NB4 (cell line): Measurements from ENCODE around the gene TMEM63B.

Source experiments
- CTCF ChIP-seq: IDR thresholded peaks from one replicate; pipeline ENCODE4 v1.5.1; 2012; ENCODE audit warnings: low read depth, low read length
- POLR2A ChIP-seq: IDR thresholded peaks from 2 replicates; pipeline ENCODE4 v1.6.1; 2011; ENCODE audit warnings: mild to moderate bottlenecking; ENCODE audit not compliant: insufficient read length; ENCODE audit errors: extremely low read depth

DNA sequence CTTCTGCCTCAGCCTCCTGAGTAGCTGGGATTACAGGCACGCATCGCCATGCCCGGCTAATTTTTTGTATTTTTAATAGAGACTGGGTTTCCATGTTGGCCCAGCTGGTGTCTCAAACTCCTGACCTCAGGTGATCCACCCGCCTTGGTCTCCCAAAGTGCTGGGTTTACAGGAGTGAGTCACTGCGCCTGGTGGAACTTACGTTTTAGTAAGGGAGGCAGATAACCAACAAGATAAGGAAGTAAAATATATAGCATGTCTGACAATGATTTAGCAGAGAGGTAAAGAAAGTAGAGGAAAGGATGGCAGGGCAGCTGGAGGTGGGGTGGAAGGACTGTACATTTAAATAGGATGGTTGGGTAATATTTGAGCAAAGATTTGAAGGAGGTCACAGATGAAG, 76.6 kb downstream of the TMEM63B start:
- TF ChIP-seq CTCF (no peak), POLR2A (no peak)
